ENCODE results near the gene YIPF6.
"Not testable (repeated sequence)": the region's sequence is repeated elsewhere in the genome, so short reads cannot be mapped to it uniquely, and the experiment has no call there.

DNA sequence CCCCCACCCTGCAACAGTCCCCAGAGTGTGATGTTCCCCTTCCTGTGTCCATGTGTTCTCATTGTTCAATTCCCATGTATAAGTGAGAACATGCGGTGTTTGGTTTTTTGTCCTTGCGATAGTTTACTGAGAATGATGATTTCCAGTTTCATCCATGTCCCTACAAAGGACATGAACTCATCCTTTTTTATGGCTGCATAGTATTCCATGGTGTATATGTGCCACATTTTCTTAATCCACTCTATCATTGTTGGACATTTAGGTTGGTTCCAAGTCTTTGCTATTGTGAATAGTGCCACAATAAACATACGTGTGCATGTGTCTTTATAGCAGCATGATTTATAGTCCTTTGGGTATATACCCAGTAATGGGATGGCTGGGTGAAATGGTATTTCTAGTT, 12.7 kb upstream of the YIPF6 start:
- TF ChIP-seq, protein P1, sequence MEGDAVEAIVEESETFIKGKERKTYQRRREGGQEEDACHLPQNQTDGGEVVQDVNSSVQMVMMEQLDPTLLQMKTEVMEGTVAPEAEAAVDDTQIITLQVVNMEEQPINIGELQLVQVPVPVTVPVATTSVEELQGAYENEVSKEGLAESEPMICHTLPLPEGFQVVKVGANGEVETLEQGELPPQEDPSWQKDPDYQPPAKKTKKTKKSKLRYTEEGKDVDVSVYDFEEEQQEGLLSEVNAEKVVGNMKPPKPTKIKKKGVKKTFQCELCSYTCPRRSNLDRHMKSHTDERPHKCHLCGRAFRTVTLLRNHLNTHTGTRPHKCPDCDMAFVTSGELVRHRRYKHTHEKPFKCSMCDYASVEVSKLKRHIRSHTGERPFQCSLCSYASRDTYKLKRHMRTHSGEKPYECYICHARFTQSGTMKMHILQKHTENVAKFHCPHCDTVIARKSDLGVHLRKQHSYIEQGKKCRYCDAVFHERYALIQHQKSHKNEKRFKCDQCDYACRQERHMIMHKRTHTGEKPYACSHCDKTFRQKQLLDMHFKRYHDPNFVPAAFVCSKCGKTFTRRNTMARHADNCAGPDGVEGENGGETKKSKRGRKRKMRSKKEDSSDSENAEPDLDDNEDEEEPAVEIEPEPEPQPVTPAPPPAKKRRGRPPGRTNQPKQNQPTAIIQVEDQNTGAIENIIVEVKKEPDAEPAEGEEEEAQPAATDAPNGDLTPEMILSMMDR (optimal IDR thresholded peaks at IDR 0.05 in 1 of 3, IDR thresholded peaks at IDR 0.05 in 1 of 3, conservative IDR thresholded peaks at IDR 0.05 in 1 of 3; ENCODE audit: extremely low read depth in 1 of 3, insufficient read depth in 2 of 3, low read length in 3 of 3), result not testable (repeated sequence)
- TF ChIP-seq EZH2 (IDR thresholded peaks at IDR 0.05; ENCODE audit: low read length), result not testable (repeated sequence)
